Measurements from ENCODE around the gene EVX1. TPM values are rescaled to one million over a fixed set of nuclear protein-coding genes. Genes with fewer than 3 reads are reported as not detected.
A peak's percentile ranks its signal among the peaks of the same experiment; 100 is the strongest.

Gene EVX1
- total and polyA plus RNA-seq, 2 of the 13 experiments (the other 11 are each of a cell fraction or from before 2014, with no cell fraction given) = not detected

DNA sequence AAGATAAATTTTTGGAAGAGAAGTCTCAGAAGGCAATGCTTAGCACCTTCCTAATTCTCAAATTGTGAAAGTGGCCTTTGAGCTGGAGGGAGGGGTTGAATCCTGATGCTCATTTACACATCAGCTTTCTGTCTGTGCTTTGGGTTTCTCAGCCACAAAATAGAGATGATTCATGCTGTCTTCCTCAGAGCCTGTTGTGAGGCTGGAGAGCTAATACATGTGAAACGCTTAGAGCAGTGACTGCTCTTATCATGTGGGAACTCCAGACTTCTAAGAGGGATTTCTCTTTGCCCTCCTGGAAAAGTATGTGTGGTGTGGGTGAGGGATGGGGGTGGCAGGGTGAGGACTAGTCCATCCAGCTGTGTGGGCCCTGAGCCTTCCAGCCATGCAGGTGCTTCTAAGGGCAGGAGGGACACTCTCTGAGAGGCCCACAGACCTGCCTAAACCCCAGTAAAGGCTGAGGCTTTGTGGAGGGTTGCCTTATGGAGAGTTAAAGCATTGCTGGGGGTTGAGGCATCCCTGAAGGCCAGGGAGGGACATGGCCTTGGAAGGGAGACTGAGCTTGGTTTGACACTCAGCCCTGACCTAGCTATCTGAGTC is 4.8 kb upstream of the EVX1 start (continued):
- no peak for TF ChIP-seq NFE2L1 (CRISPR knock-in tag; IDR thresholded peaks at IDR 0.05; ENCODE audit: borderline replicate concordance)
- TF ChIP-seq, protein P1, sequence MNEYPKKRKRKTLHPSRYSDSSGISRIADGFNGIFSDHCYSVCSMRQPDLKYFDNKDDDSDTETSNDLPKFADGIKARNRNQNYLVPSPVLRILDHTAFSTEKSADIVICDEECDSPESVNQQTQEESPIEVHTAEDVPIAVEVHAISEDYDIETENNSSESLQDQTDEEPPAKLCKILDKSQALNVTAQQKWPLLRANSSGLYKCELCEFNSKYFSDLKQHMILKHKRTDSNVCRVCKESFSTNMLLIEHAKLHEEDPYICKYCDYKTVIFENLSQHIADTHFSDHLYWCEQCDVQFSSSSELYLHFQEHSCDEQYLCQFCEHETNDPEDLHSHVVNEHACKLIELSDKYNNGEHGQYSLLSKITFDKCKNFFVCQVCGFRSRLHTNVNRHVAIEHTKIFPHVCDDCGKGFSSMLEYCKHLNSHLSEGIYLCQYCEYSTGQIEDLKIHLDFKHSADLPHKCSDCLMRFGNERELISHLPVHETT (CRISPR knock-in tag; conservative IDR thresholded peaks at IDR 0.05) = no peak

DNA sequence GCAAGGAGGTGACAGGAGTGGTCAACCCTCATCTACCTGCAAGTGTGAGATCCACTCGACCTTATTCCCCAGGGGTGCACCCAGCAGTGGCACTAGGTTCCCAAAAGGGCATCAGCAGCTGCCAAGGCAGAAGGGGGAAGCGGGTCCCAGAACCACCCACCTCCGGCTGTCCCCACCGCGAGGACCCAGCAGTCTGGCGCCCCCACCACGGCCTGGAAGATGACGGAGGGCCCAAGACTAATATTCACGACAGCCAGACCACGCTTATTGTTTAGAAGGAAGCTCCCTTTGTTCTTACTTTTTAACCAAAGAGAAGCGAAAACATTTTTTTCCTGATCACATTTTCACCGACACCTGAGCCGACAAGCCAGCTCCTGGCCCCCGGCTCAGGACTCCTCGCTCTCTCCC is 3.6 kb upstream of the EVX1 start:
- no TSS peak for BruUV-seq (replicated peaks)
- FAIRE-seq (no peak), ATAC-seq (no peak), DNase-seq (ENCODE audit: low spot score) (no peak)
- WGBS (ENCODE audit: low lambda C conversion rate) = 61% methylated on average over 10 of the region's 15 CpGs
- H3K4me1 ChIP-seq (ENCODE audit: insufficient read depth, low read length) = no peaks in the 10 kb centered on the region
- CTCF ChIA-PET (ENCODE audit: low intra/inter-chr PET ratio, low total read pairs) = no interaction called here
- H3K36me3 ChIP-seq (replicated peaks in 1 of 2; ENCODE audit: control insufficient read depth in 1 of 2, insufficient read depth in 2 of 2, low read length in 2 of 2) = no peaks in the 10 kb centered on the region
- H3K27ac ChIP-seq (ENCODE audit: extremely low read length, insufficient read depth, low read length) = no peak overlapping the region
- peaks cover 8 to 79% of the 10 kb centered on the region in 2 experiments; a peak in 4 of 5 replicates for H3K27me3 ChIP-seq (ENCODE audit: control insufficient read depth in 1 of 2, insufficient read depth in 2 of 2, low read length in 2 of 2)
- H3K79me2 ChIP-seq (ENCODE audit: insufficient read depth, low read length) = no peaks in the 10 kb centered on the region
- H3K9me3 ChIP-seq (ENCODE audit: low read length) = no peaks in the 10 kb centered on the region
- H4K20me1 ChIP-seq (ENCODE audit: insufficient read depth, low read length) = no peaks in the 10 kb centered on the region
- intact Hi-C loops (cut with micrococcal nuclease; ENCODE audit: unreplicated experiment) = no loop called here
- POLR2A ChIA-PET = no interaction called here
- H2AFZ ChIP-seq (ENCODE audit: low read length) = no peak overlapping the region
- peak overlapping the region; percentile 7; the same call in 1 of the 2 replicates for H3K4me2 ChIP-seq (ENCODE audit: low read depth, low read length)
- H3K9ac ChIP-seq (ENCODE audit: insufficient read depth, low read depth, low read length) = no peak overlapping the region
- H3K4me3 ChIP-seq (replicated peaks in 1 of 3; ENCODE audit: insufficient read depth in 1 of 3, low read depth in 2 of 3, low read length in 3 of 3) = no peak overlapping the region
- in situ Hi-C loops (cut with HindIII; ENCODE audit: extremely low pct_ligation_motif_present, low pct_unique_long_range_greater_than_20kb) = loop anchor here (5.0 kb wide), 1 partner anchor 338 kb away; no protein-coding TSS in a partner anchor
- TF ChIP-seq FOXA3 (CRISPR knock-in tag; IDR thresholded peaks at IDR 0.05) (no peak), NBN (conservative IDR thresholded peaks at IDR 0.05) (no peak), ZNF766 (CRISPR knock-in tag; IDR thresholded peaks at IDR 0.05; ENCODE audit: borderline replicate concordance) (no peak), ELF4 (CRISPR knock-in tag; IDR thresholded peaks at IDR 0.05; ENCODE audit: borderline replicate concordance) (no peak), NFKB2 (CRISPR knock-in tag; IDR thresholded peaks at IDR 0.05; ENCODE audit: borderline replicate concordance) (no peak), ZNF746 (CRISPR knock-in tag; IDR thresholded peaks at IDR 0.05) (no peak), ZFX (CRISPR knock-in tag; IDR thresholded peaks at IDR 0.05; ENCODE audit: low read depth) (no peak), HHEX (CRISPR knock-in tag; IDR thresholded peaks at IDR 0.05) (no peak), ZNF143 (CRISPR knock-in tag; IDR thresholded peaks at IDR 0.05) (no peak), JDP2 (CRISPR knock-in tag; IDR thresholded peaks at IDR 0.05; ENCODE audit: borderline replicate concordance) (no peak), POLR2AphosphoS5 (IDR thresholded peaks at IDR 0.05; ENCODE audit: low read depth, low read length) (no peak)
- TF ChIP-seq, protein P2, sequence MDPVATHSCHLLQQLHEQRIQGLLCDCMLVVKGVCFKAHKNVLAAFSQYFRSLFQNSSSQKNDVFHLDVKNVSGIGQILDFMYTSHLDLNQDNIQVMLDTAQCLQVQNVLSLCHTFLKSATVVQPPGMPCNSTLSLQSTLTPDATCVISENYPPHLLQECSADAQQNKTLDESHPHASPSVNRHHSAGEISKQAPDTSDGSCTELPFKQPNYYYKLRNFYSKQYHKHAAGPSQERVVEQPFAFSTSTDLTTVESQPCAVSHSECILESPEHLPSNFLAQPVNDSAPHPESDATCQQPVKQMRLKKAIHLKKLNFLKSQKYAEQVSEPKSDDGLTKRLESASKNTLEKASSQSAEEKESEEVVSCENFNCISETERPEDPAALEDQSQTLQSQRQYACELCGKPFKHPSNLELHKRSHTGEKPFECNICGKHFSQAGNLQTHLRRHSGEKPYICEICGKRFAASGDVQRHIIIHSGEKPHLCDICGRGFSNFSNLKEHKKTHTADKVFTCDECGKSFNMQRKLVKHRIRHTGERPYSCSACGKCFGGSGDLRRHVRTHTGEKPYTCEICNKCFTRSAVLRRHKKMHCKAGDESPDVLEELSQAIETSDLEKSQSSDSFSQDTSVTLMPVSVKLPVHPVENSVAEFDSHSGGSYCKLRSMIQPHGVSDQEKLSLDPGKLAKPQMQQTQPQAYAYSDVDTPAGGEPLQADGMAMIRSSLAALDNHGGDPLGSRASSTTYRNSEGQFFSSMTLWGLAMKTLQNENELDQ (CRISPR knock-in tag; IDR thresholded peaks at IDR 0.05; ENCODE audit: borderline replicate concordance) = no peak
- TF ChIP-seq, protein P3, sequence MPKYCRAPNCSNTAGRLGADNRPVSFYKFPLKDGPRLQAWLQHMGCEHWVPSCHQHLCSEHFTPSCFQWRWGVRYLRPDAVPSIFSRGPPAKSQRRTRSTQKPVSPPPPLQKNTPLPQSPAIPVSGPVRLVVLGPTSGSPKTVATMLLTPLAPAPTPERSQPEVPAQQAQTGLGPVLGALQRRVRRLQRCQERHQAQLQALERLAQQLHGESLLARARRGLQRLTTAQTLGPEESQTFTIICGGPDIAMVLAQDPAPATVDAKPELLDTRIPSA (CRISPR knock-in tag; IDR thresholded peaks at IDR 0.05; ENCODE audit: borderline replicate concordance) = no peak
- TF ChIP-seq, protein P4, sequence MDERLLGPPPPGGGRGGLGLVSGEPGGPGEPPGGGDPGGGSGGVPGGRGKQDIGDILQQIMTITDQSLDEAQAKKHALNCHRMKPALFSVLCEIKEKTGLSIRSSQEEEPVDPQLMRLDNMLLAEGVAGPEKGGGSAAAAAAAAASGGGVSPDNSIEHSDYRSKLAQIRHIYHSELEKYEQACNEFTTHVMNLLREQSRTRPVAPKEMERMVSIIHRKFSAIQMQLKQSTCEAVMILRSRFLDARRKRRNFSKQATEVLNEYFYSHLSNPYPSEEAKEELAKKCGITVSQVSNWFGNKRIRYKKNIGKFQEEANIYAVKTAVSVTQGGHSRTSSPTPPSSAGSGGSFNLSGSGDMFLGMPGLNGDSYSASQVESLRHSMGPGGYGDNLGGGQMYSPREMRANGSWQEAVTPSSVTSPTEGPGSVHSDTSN (CRISPR knock-in tag; IDR thresholded peaks at IDR 0.05) = no peak
- TF ChIP-seq, protein P5, sequence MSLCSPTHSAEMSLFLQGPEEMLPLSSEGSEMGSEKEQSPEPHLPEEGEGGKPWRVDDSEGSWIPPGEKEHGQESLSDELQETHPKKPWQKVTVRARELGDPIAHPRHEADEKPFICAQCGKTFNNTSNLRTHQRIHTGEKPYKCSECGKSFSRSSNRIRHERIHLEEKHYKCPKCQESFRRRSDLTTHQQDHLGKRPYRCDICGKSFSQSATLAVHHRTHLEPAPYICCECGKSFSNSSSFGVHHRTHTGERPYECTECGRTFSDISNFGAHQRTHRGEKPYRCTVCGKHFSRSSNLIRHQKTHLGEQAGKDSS (CRISPR knock-in tag; IDR thresholded peaks at IDR 0.05; ENCODE audit: borderline replicate concordance, low read depth) = no peak
